Measurements from ENCODE around the gene OR10T2.

Gene OR10T2

DNA sequence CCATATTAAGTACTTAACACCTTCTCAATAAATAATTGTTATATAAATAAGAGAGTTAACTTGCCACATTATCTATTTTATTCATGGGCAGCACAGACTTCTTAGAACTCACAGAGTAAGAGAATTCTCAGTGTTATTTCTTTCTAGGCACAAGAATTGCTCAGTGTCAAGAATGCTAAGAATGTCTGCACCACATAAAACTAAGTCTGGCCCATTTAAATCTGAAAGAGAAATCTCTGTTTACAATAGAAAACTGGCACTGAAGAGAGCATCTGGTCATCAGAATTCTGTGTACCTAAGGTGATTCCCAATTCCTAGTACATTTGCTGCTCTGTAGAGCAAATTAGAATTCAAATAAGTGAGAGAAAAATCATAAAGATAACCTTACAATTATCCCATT is 22.9 kb upstream of the OR10T2 start:
- TF ChIP-seq, protein P1, sequence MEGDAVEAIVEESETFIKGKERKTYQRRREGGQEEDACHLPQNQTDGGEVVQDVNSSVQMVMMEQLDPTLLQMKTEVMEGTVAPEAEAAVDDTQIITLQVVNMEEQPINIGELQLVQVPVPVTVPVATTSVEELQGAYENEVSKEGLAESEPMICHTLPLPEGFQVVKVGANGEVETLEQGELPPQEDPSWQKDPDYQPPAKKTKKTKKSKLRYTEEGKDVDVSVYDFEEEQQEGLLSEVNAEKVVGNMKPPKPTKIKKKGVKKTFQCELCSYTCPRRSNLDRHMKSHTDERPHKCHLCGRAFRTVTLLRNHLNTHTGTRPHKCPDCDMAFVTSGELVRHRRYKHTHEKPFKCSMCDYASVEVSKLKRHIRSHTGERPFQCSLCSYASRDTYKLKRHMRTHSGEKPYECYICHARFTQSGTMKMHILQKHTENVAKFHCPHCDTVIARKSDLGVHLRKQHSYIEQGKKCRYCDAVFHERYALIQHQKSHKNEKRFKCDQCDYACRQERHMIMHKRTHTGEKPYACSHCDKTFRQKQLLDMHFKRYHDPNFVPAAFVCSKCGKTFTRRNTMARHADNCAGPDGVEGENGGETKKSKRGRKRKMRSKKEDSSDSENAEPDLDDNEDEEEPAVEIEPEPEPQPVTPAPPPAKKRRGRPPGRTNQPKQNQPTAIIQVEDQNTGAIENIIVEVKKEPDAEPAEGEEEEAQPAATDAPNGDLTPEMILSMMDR (IDR thresholded peaks at IDR 0.05; ENCODE audit: low read depth, low read length, missing control alignments) = no peak
- no peaks in the 10 kb centered on the region for H3K36me3 ChIP-seq (replicated peaks)
- no peak overlapping the region for H3K4me3 ChIP-seq (ENCODE audit: low read depth, low read length)
- no peak overlapping the region for H3K27ac ChIP-seq
- no peaks in the 10 kb centered on the region for H3K27me3 ChIP-seq (replicated peaks)
- DNase-seq = no peak
- in situ Hi-C loops (cut with HindIII; ENCODE audit: low pct_ligation_motif_present, low sequenced_read_pairs) = no loop called here

DNA sequence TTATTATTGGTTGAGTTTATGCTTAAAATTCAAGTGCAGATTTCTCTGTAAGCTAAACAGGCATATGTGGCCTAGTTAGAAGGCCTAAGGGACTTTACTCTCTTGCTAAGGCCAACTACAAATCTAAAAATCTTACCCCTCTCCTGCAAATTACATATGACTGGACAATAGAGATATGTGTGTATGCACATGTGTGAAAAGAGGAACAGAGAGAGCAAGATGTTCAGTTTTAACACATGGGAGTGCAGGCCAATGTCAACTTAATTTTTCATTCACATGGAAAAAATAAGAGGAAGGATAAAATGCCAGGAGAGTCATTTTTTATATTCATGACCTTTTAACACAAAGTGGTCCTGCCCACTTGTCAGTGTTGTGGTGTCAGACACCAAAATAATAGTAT is 18.3 kb upstream of the OR10T2 start:
- Histone ChIP-seq H3K36me3 (replicated peaks) (no peaks in the 10 kb centered on the region), H3K27ac (no peak overlapping the region), H3K27me3 (replicated peaks) (no peaks in the 10 kb centered on the region), H3K4me3 (ENCODE audit: low read depth, low read length) (no peak overlapping the region)
- TF ChIP-seq, protein P1 (IDR thresholded peaks at IDR 0.05; ENCODE audit: low read depth, low read length, missing control alignments) = no peak
- DNase-seq = no peak
- in situ Hi-C loops (cut with HindIII; ENCODE audit: low pct_ligation_motif_present, low sequenced_read_pairs) = no loop called here

DNA sequence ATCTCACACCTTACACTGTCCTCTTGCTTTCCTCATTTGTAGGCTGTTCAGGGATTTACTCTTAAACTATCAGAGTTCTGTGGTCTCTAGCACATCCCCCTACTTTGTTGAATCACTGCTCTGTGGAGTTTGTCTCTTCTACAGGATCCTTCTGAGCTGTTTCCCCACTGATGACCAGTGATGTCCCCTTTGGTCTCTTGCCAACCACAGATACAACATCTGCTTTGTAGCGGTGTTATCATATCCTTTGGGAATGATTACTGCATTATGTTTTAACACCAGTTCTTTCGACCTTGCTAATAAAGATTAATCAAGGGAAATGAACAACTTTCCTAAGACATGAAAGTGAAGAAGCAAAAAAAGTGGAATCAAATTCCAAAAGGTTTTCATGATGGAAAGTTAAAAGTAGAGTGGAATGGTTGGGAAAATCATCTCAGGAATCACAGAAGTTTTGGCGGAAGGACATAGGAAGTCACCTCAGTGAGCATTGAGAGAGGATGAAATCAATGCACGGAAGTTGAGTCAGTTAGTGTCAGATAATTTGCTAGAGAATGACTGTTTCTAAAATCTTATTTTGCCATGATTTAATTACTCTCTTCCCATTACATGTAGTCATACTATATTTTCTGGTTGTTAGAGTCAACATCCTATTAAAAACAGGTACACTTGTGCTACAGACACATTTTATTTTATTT is 15.5 kb upstream of the OR10T2 start:
- Histone ChIP-seq H3K36me3 (replicated peaks) (no peaks in the 10 kb centered on the region), H3K27ac (no peak overlapping the region), H3K4me3 (ENCODE audit: low read depth, low read length) (no peak overlapping the region), H3K27me3 (replicated peaks) (no peaks in the 10 kb centered on the region)
- TF ChIP-seq, protein P1 (IDR thresholded peaks at IDR 0.05; ENCODE audit: low read depth, low read length, missing control alignments) = no peak
- DNase-seq = no peak
- in situ Hi-C loops (cut with HindIII; ENCODE audit: low pct_ligation_motif_present, low sequenced_read_pairs) = no loop called here

DNA sequence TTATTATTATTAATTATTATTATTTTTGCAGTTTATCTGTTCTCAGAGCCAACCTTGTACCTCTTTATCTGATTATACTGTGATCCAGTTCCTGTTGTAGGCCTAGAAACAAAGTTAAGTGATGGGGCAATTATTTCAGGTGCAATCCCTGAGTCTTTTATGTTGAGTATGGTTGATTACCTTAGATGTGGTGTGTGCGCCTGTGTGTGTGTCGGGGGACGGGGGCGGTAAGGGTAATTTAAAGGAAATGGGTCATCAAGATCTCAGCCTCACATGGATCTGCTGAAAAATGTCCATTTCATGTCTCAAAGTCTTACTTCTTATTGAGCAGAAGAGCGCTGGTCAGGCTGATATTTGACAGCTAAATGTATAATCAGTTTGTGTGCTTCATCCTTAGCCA is 7.8 kb upstream of the OR10T2 start:
- TF ChIP-seq, protein P1 (IDR thresholded peaks at IDR 0.05; ENCODE audit: low read depth, low read length, missing control alignments) = no peak
- Histone ChIP-seq H3K27ac (no peak overlapping the region), H3K27me3 (replicated peaks) (no peaks in the 10 kb centered on the region), H3K36me3 (replicated peaks) (no peaks in the 10 kb centered on the region), H3K4me3 (ENCODE audit: low read depth, low read length) (no peak overlapping the region)
- DNase-seq = no peak
- in situ Hi-C loops (cut with HindIII; ENCODE audit: low pct_ligation_motif_present, low sequenced_read_pairs) = no loop called here

DNA sequence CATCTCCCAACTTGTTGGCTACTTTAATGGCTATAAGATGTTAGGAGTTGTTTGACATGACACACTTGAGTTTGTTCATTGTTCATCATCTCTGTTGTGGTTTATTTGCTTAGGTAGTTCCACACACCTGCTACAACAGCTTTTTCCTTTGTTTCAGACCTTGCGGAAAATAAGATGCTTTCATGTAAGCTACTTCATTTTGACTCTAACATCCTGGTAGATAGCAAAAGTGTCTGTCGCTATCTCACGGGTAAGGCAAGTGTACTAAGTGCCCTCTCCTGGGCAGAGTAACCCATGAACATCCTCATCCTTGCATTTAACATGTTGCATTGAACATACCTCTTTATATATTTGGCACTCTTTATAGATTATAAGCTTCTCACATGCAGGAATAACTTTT is 1.6 kb upstream of the OR10T2 start:
- DNase-seq = no peak
- in situ Hi-C loops (cut with HindIII; ENCODE audit: low pct_ligation_motif_present, low sequenced_read_pairs) = no loop called here
- TF ChIP-seq, protein P1 (IDR thresholded peaks at IDR 0.05; ENCODE audit: low read depth, low read length, missing control alignments) = no peak
- no peak overlapping the region for H3K27ac ChIP-seq
- H3K27me3 ChIP-seq (replicated peaks) = no peaks in the 10 kb centered on the region
- no peaks in the 10 kb centered on the region for H3K36me3 ChIP-seq (replicated peaks)
- H3K4me3 ChIP-seq (ENCODE audit: low read depth, low read length) = no peak overlapping the region

DNA sequence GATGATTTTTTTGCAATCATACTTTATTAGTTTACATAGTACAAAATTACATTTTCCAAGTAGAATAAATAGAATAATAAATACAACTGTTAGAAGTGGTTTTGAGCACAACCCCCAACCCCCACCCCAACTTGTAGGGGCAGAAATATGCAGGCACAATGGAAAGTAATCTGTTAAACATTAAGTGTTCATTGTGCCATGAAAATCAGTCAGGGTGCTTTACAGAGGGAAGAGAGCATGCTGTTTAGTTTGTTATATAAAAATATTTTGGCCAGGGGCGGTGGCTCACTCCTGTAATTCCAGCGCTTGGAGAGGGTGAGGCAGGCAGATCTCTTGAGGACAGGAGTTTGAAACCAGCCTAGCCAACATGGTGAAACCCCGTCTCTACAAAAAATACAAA is 2.6 kb downstream of the OR10T2 start:
- no peak overlapping the region for H3K4me3 ChIP-seq (ENCODE audit: low read depth, low read length)
- H3K27me3 ChIP-seq (replicated peaks) = no peaks in the 10 kb centered on the region
- in situ Hi-C loops (cut with HindIII; ENCODE audit: low pct_ligation_motif_present, low sequenced_read_pairs) = no loop called here
- H3K27ac ChIP-seq = no peak overlapping the region
- TF ChIP-seq, protein P1 (IDR thresholded peaks at IDR 0.05; ENCODE audit: low read depth, low read length, missing control alignments) = no peak
- no peaks in the 10 kb centered on the region for H3K36me3 ChIP-seq (replicated peaks)
- DNase-seq = no peak

All from brain microvascular endothelial cell (primary cell).